ENCODE data around the gene MECR.

Gene MECR

GRCh38 chr1:29167904-29168303 is 62.8 kb downstream of the MECR start:
- TF ChIP-seq ZFX (IDR thresholded peaks at IDR 0.05; ENCODE audit: borderline replicate concordance): no peak
- TF ChIP-seq CTCF (IDR thresholded peaks at IDR 0.05): no peak
- no peak overlapping the region for H3K27ac ChIP-seq

DNA sequence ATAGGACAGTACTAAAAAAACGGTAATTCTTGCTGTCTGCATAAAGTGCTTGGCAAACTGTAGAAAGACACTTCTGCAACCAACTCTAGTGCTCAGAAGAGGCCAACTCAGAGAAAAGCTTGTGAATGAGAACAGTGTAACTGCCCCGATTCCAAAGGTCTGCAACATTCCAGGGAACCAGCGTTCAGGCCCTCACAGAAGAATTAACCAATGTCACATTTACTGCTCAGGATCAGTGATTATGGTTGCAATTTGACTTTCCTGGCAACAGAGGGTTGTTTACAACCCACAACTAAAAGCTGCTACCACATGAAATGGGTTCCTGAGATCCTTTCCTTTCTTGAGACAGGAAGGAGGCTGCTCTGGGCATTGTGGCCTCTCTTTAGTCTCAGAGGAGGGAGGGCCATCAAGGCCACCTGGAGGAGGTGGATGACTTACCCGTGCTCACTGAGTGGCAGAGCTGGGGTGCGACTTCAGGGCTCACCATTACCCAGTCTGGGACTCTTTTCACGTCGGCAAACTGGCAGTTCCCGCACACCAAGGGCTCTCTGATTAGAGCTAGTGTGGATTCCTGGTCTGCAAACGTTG is 64.3 kb downstream of the MECR start:
- H3K27ac ChIP-seq: no peak overlapping the region
- TF ChIP-seq ZFX (IDR thresholded peaks at IDR 0.05; ENCODE audit: borderline replicate concordance) (no peak), CTCF (IDR thresholded peaks at IDR 0.05) (no peak)

- TF ChIP-seq ZFX (IDR thresholded peaks at IDR 0.05; ENCODE audit: borderline replicate concordance) (no peak), CTCF (IDR thresholded peaks at IDR 0.05) (no peak)
- H3K27ac ChIP-seq: no peak overlapping the region
These were observed 66.1 kb downstream of the MECR start for GRCh38 chr1:29164588-29164987.

GRCh38 chr1:29162476-29163138 is 68.1 kb downstream of the MECR start:
- no peak for TF ChIP-seq ZFX (IDR thresholded peaks at IDR 0.05; ENCODE audit: borderline replicate concordance)
- TF ChIP-seq CTCF (IDR thresholded peaks at IDR 0.05): no peak

GRCh38 chr1:29162025-29162424 is 68.7 kb downstream of the MECR start:
- H3K27ac ChIP-seq: no peak overlapping the region
- no peak for TF ChIP-seq CTCF (IDR thresholded peaks at IDR 0.05)
- TF ChIP-seq ZFX (IDR thresholded peaks at IDR 0.05; ENCODE audit: borderline replicate concordance): no peak

More at GRCh38 chr1:29162476-29163138, 68.1 kb downstream of the MECR start:
- H3K27ac ChIP-seq: no peak overlapping the region

- TF ChIP-seq ZFX (IDR thresholded peaks at IDR 0.05; ENCODE audit: borderline replicate concordance) (no peak), CTCF (IDR thresholded peaks at IDR 0.05) (no peak)
- H3K27ac ChIP-seq: no peak overlapping the region
These were observed 71.0 kb downstream of the MECR start for GRCh38 chr1:29159773-29160172.

GRCh38 chr1:29157269-29157601 is 73.5 kb downstream of the MECR start:
- H3K27ac ChIP-seq: no peak overlapping the region; the same call in 1 of the 2 replicates

More at GRCh38 chr1:29157269-29157601, 73.5 kb downstream of the MECR start:
- no peak for TF ChIP-seq CTCF (IDR thresholded peaks at IDR 0.05)
- no peak for TF ChIP-seq ZFX (IDR thresholded peaks at IDR 0.05; ENCODE audit: borderline replicate concordance)

All from 22Rv1 (cell line).